HepG2 (cell line): ENCODE data around the gene ZBTB20. TPM values are rescaled to one million over a fixed set of nuclear protein-coding genes. Genes with fewer than 3 reads are reported as not detected.

Experiments used
- ARID4A ChIP-seq: sonication (generic); formaldehyde crosslinking; IDR thresholded peaks from 2 replicates; pipeline ENCODE4 v1.5.0; 2020; ENCODE audit warnings: mild to moderate bottlenecking, missing genetic modification reagents, borderline replicate concordance
- MAZ ChIP-seq, 2 experiments: sonication (generic) in 1 of 2; formaldehyde crosslinking in 1 of 2; IDR thresholded peaks; 2 replicates each; pipeline versions ENCODE4 v1.5.0 to v1.6.1; 2012 to 2020; ENCODE audit warnings: low read depth in 2 of 2, mild to moderate bottlenecking in 2 of 2, borderline replicate concordance in 1 of 2, improper control_type of control experiment in 1 of 2, low read length in 1 of 2, missing genetic modification reagents in 1 of 2, moderate library complexity in 1 of 2
- TOE1 ChIP-seq: sonication (generic); formaldehyde crosslinking; IDR thresholded peaks from 2 replicates; pipeline ENCODE4 v1.4.0; 2020; ENCODE audit warnings: mild to moderate bottlenecking, missing genetic modification reagents
- ZHX2 ChIP-seq, 2 experiments: sonication (generic) in 1 of 2; formaldehyde crosslinking in 1 of 2; IDR thresholded peaks; 2 replicates each; pipeline versions ENCODE4 v1.6.1 to v1.9.0; 2014 to 2022; ENCODE audit warnings: antibody characterized with exemption in 1 of 2, borderline replicate concordance in 1 of 2, inconsistent platforms in 1 of 2, low read depth in 1 of 2, missing genetic modification reagents in 1 of 2
- ZNF597 ChIP-seq: sonication (generic); formaldehyde crosslinking; IDR thresholded peaks from 2 replicates; pipeline ENCODE4 v1.5.0; 2020; ENCODE audit warnings: missing genetic modification reagents
- ZNF644 ChIP-seq: IDR thresholded peaks from 2 replicates; pipeline ENCODE4 v1.6.1; 2016; ENCODE audit warnings: low read depth
- ZNF710 ChIP-seq: sonication (generic); formaldehyde crosslinking; IDR thresholded peaks from 2 replicates; pipeline ENCODE4 v1.5.0; 2020; ENCODE audit warnings: mild to moderate bottlenecking, missing genetic modification reagents, borderline replicate concordance
- ZSCAN29 ChIP-seq: sonication (generic); formaldehyde crosslinking; conservative IDR thresholded peaks from 2 replicates; pipeline ENCODE4 v1.4.0; 2020; ENCODE audit warnings: mild to moderate bottlenecking, missing genetic modification reagents
- polyA plus RNA-seq, 8 experiments: library from polyadenylated mRNA; depleted of rRNA in 3 of 8; stranded (reverse) in 7 of 8; unstranded in 1 of 8; fragments of >200 nt; fragmentation: Illumina TruSeq in 4 of 8; extraction: Trizol in 4 of 8; gene quantifications; 2 replicates each; pipeline versions ENCODE4 v1.2.1 to v1.2.3, GENCODE V29; 2011 to 2016; ENCODE audit warnings: low read depth in 4 of 8, missing spikeins in 1 of 8, mixed read lengths in 1 of 8; ENCODE audit not compliant: insufficient read depth in 1 of 8
- total RNA-seq, 5 experiments: library from RNA; depleted of rRNA; stranded (reverse); fragments of >200 nt; fragmentation: Illumina TruSeq; extraction: Trizol; gene quantifications; 2 replicates each; pipeline ENCODE4 v1.2.3, GENCODE V29; 2016; ENCODE audit warnings: low read depth in 1 of 5

The ZBTB20 gene
- total and polyA plus RNA-seq, 2 of the 13 experiments (the other 11 are each of a cell fraction or from before 2014, with no cell fraction given), result 1.9 to 8.8 TPM

- TF ChIP-seq ZNF710 (CRISPR knock-in tag) (peak; percentile 83), ZNF644 (CRISPR knock-in tag) (0 out of 2 replicates have a peak, but pooled peaks have one; percentile 49), ZSCAN29 (CRISPR knock-in tag) (0 out of 2 replicates have a peak, but pooled peaks have one; percentile 13), TOE1 (CRISPR knock-in tag) (no peak), MAZ (IDR thresholded peaks at IDR 0.05; ENCODE audit: borderline replicate concordance, low read depth, low read length) (0 out of 2 replicates have a peak, but pooled peaks have one; percentile 35), MAZ (CRISPR knock-in tag; IDR thresholded peaks at IDR 0.05; ENCODE audit: low read depth) (no peak), ZNF597 (CRISPR knock-in tag) (no peak), ZHX2 (IDR thresholded peaks at IDR 0.05; ENCODE audit: low read depth) (peak; percentile 69), ZHX2 (CRISPR knock-in tag; IDR thresholded peaks at IDR 0.05; ENCODE audit: borderline replicate concordance) (no peak), ARID4A (CRISPR knock-in tag) (peak; percentile 40; the same call in 1 of the 2 replicates)
- TF ChIP-seq, all 625 proteins: peak for 102
These were observed 522.4 kb downstream of the ZBTB20 start (continued) for GRCh38 chr3:114624571-114625181.
